ENCODE measurements around the gene PEAR1. TPM values are rescaled to one million over a fixed set of nuclear protein-coding genes. Genes with fewer than 3 reads are reported as not detected.

Gene PEAR1
- total and polyA plus RNA-seq, 2 of the 4 experiments (the other 2 are of a cell fraction): 2.0 to 44.4 TPM

DNA sequence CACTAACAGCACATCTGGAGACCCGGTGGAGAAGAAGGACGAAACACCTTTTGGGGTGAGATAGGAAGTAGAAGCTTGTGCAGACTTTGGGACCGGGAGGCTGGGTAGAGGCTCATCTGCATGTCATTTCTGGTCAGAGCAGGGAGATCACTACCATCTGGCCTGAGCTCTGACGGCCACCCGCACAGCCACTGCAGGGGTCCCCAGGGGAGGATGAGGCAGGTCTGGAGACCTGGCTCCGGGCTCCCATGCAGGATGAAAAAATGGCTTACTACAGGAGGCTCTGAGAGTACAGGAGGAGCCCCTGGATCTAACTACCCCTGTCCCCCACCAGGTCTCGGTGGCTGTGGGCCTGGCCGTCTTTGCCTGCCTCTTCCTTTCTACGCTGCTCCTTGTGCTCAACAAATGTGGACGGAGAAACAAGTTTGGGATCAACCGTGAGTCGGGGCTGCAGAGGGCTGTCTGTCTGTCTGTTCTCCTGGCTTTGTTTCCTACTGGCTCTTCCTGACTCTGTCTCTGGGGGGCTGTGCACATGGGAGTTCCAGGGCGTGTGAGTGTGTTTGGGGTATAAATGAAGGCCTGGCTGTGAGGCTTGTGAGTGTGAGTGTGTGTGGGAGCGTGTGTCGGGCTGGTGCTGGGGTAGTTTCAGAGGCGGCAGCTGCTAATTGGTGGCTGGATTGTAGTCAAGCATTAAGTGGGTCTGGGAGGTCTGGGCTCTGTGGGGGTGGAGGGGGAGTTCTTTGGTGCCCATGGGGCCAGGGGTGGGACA, 18.8 kb upstream of the PEAR1 start:
- no peak overlapping the region for H4K91ac ChIP-seq (ENCODE audit: insufficient read depth, low read depth, low read length)
- dilution Hi-C loops (cut with HindIII; ENCODE audit: low sequenced_read_pairs, unreplicated experiment) (no loop called here), intact Hi-C loops (cut with micrococcal nuclease) (no loop called here), in situ Hi-C loops (cut with MboI; ENCODE audit: low sequenced_read_pairs) (no loop called here)
- peaks cover 52% of the 10 kb centered on the region for H3K27me3 ChIP-seq (ENCODE audit: control insufficient read depth, insufficient read depth, low read length)
- no peak overlapping the region for H3K4me3 ChIP-seq (ENCODE audit: insufficient read depth, low read depth, low read length)
- no peak overlapping the region for H3K56ac ChIP-seq (ENCODE audit: extremely low read depth, insufficient read depth, low read length)
- H2AFZ ChIP-seq (replicated peaks; ENCODE audit: low read length, poor library complexity): no peak overlapping the region
- CTCF ChIA-PET: interaction anchor here (1.4 to 1.9 kb wide), 2 partner anchors 14 to 16 kb away, joined by 5 to 6 read pairs; partner anchors contain the start of gene NTRK1
- no peak overlapping the region for H4K8ac ChIP-seq (ENCODE audit: low read depth in 2 of 2, low read length in 2 of 2)
- peaks cover 6% of the 10 kb centered on the region for H3K4me1 ChIP-seq (ENCODE audit: control insufficient read depth, insufficient read depth, low read length)
- H3K4ac ChIP-seq (ENCODE audit: low read depth, low read length): no peak overlapping the region
- no TSS peak for BruUV-seq (replicated peaks)
- no peak overlapping the region for H2BK5ac ChIP-seq (ENCODE audit: low read depth, low read length, poor library complexity, severe bottlenecking)
- H3K27ac ChIP-seq (ENCODE audit: insufficient read depth, low read length): no peak overlapping the region
- H3K14ac ChIP-seq (replicated peaks; ENCODE audit: low read depth, low read length): no peak overlapping the region
- no peak for TF ChIP-seq FOS (IDR thresholded peaks at IDR 0.05; ENCODE audit: low read depth, low read length)
- TF ChIP-seq CHD1 (IDR thresholded peaks at IDR 0.05; ENCODE audit: low read depth, low read length): no peak
- no peak for TF ChIP-seq RCOR1 (IDR thresholded peaks at IDR 0.05; ENCODE audit: insufficient replicate concordance, low read length)
- TF ChIP-seq MAZ (IDR thresholded peaks at IDR 0.05; ENCODE audit: borderline replicate concordance, low read depth, low read length): no peak
- TF ChIP-seq, protein P1, sequence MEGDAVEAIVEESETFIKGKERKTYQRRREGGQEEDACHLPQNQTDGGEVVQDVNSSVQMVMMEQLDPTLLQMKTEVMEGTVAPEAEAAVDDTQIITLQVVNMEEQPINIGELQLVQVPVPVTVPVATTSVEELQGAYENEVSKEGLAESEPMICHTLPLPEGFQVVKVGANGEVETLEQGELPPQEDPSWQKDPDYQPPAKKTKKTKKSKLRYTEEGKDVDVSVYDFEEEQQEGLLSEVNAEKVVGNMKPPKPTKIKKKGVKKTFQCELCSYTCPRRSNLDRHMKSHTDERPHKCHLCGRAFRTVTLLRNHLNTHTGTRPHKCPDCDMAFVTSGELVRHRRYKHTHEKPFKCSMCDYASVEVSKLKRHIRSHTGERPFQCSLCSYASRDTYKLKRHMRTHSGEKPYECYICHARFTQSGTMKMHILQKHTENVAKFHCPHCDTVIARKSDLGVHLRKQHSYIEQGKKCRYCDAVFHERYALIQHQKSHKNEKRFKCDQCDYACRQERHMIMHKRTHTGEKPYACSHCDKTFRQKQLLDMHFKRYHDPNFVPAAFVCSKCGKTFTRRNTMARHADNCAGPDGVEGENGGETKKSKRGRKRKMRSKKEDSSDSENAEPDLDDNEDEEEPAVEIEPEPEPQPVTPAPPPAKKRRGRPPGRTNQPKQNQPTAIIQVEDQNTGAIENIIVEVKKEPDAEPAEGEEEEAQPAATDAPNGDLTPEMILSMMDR (conservative IDR thresholded peaks at IDR 0.05; ENCODE audit: low read depth, low read length): no peak
- no peak for TF ChIP-seq MXI1 (IDR thresholded peaks at IDR 0.05; ENCODE audit: borderline replicate concordance, low read depth, low read length)
- TF ChIP-seq NFE2L2 (IDR thresholded peaks at IDR 0.05; ENCODE audit: low read depth, low read length): no peak
- TF ChIP-seq, protein P2, sequence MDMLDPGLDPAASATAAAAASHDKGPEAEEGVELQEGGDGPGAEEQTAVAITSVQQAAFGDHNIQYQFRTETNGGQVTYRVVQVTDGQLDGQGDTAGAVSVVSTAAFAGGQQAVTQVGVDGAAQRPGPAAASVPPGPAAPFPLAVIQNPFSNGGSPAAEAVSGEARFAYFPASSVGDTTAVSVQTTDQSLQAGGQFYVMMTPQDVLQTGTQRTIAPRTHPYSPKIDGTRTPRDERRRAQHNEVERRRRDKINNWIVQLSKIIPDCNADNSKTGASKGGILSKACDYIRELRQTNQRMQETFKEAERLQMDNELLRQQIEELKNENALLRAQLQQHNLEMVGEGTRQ (IDR thresholded peaks at IDR 0.05; ENCODE audit: low read depth, low read length): no peak
- TF ChIP-seq, protein P3, sequence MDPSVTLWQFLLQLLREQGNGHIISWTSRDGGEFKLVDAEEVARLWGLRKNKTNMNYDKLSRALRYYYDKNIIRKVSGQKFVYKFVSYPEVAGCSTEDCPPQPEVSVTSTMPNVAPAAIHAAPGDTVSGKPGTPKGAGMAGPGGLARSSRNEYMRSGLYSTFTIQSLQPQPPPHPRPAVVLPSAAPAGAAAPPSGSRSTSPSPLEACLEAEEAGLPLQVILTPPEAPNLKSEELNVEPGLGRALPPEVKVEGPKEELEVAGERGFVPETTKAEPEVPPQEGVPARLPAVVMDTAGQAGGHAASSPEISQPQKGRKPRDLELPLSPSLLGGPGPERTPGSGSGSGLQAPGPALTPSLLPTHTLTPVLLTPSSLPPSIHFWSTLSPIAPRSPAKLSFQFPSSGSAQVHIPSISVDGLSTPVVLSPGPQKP (IDR thresholded peaks at IDR 0.05; ENCODE audit: borderline replicate concordance, low read depth, low read length): no peak
- TF ChIP-seq RAD21 (IDR thresholded peaks at IDR 0.05; ENCODE audit: low read length): no peak
- WGBS, 2 experiments (ENCODE audit: extremely low coverage in 2 of 2, insufficient read length in 1 of 2): 75% methylated on average over 8 of the region's 16 CpGs; no CpG with 5 or more reads in 1 of the 2 experiments
- no peak overlapping the region for H4K5ac ChIP-seq (ENCODE audit: low read depth, low read length)
- H3K9me3 ChIP-seq (ENCODE audit: control insufficient read depth, insufficient read depth, low read length): no peaks in the 10 kb centered on the region
- no peak overlapping the region for H2BK120ac ChIP-seq (ENCODE audit: low read depth, low read length)
- POLR2A ChIA-PET (ENCODE audit: unreplicated experiment): no interaction called here
- no peak overlapping the region for H3K23ac ChIP-seq (ENCODE audit: low read depth, low read length)
- H2AK5ac ChIP-seq (ENCODE audit: low read depth, low read length): no peak overlapping the region
- ATAC-seq (ENCODE audit: low read depth) (no peak), DNase-seq (no peak)
- H3K79me1 ChIP-seq (ENCODE audit: low read depth in 1 of 2, low read length in 2 of 2): no peaks in the 10 kb centered on the region
- peaks cover 7% of the 10 kb centered on the region; the same call in 1 of the 2 replicates for H4K20me1 ChIP-seq (ENCODE audit: insufficient read depth, low read length)
- no peak overlapping the region for H2BK15ac ChIP-seq (ENCODE audit: low read depth, low read length)
- no peak overlapping the region for H2AK9ac ChIP-seq (replicated peaks; ENCODE audit: low read depth, low read length, poor library complexity)
- no peaks in the 10 kb centered on the region for H3K36me3 ChIP-seq (ENCODE audit: control insufficient read depth, insufficient read depth, low read length)
- H3K18ac ChIP-seq (ENCODE audit: low read depth, low read length): no peak overlapping the region
- peaks cover 3% of the 10 kb centered on the region; the same call in 1 of the 2 replicates for H3K9me1 ChIP-seq (ENCODE audit: insufficient read depth, low read length)
- H3K9ac ChIP-seq (ENCODE audit: low read depth, low read length): no peak overlapping the region
- H2BK20ac ChIP-seq (ENCODE audit: low read depth, low read length): no peak overlapping the region
- H3K4me2 ChIP-seq (ENCODE audit: low read depth, low read length): no peak overlapping the region

Measured in IMR-90 (cell line).